HL-60 (cell line): ENCODE results near the gene HSDL1.

Source experiments
- CTCF ChIP-seq: IDR thresholded peaks from one replicate; pipeline ENCODE4 v1.5.1; 2011; ENCODE audit warnings: low read length, control low read depth, inconsistent platforms; ENCODE audit not compliant: insufficient read depth
- REST ChIP-seq: IDR thresholded peaks from 2 replicates; pipeline ENCODE4 v1.6.1; 2012; ENCODE audit warnings: low read depth; ENCODE audit not compliant: insufficient replicate concordance

- TF ChIP-seq CTCF (no peak), REST (no peak)
Measured at GRCh38 chr16:84105948-84106740, 38.8 kb downstream of the HSDL1 start.
